AG04450 (cell line): ENCODE results near the gene SEC23IP. TPM values are rescaled to one million over a fixed set of nuclear protein-coding genes. Genes with fewer than 3 reads are reported as not detected.
A peak's percentile ranks its signal among the peaks of the same experiment; 100 is the strongest.

Experiments
- CTCF ChIA-PET: fragments of 300-600, 350-600 bp; formaldehyde crosslinking; extraction: SDS; loops from one replicate; lab custom pipeline; 2022; ENCODE audit warnings: antibody characterized with exemption, inconsistent platforms; lab: Charles Lee
- POLR2A ChIA-PET: fragments of 350-600 bp; formaldehyde crosslinking; extraction: SDS; loops from one replicate; lab custom pipeline; 2021; ENCODE audit warnings: antibody characterized with exemption, inconsistent platforms; lab: Yijun Ruan, JAX
- DNase-seq: peaks from one replicate; pipeline ENCODE4 v3.0.0-alpha.2; 2011; ENCODE audit warnings: low read depth, low spot score
- H3K27ac ChIP-seq: one replicate; pipeline ENCODE4 v1.5.1; 2012; ENCODE audit warnings: low read depth, low read length, control low read depth
- H3K27me3 ChIP-seq: one replicate; pipeline ENCODE4 v1.6.0; 2012; ENCODE audit warnings: low read length; ENCODE audit not compliant: control insufficient read depth, insufficient read depth
- H3K4me3 ChIP-seq: 2 replicates; pipeline ENCODE4 v1.5.1; 2011; ENCODE audit warnings: mild to moderate bottlenecking, low read depth, low read length, control low read depth
- H3K9me3 ChIP-seq: 2 replicates; pipeline ENCODE4 v1.5.1; 2012; ENCODE audit warnings: low read length; ENCODE audit not compliant: control insufficient read depth, insufficient read depth
- CTCF ChIP-seq: IDR thresholded peaks from 2 replicates; pipeline ENCODE4 v1.5.1; 2011; ENCODE audit warnings: low read depth, low read length, control low read depth, inconsistent platforms
- polyA plus RNA-seq: library from polyadenylated mRNA; depleted of rRNA; stranded (reverse); fragments of >200 nt; gene quantifications from 2 replicates; pipeline ENCODE4 v1.2.3, GENCODE V29; 2011

Gene SEC23IP
- polyA plus RNA-seq, 1 experiment, result 62.8 TPM

- H3K9me3 ChIP-seq, result no peaks in the 10 kb centered on the region
Measured at GRCh38 chr10:119852277-119852676, 40.3 kb upstream of the SEC23IP start.

GRCh38 chr10:119852822-119853221 lies 39.7 kb upstream of the SEC23IP start:
- Histone ChIP-seq H3K27ac (no peak overlapping the region), H3K4me3 (no peak overlapping the region), H3K27me3 (no peaks in the 10 kb centered on the region), H3K9me3 (no peaks in the 10 kb centered on the region)
- POLR2A ChIA-PET, result no interaction called here
- CTCF ChIA-PET, result interaction anchor here (0.5 to 1.7 kb wide), 2 partner anchors 34 to 102 kb away, joined by 5 to 7 read pairs; no protein-coding TSS in a partner anchor
- no peak for TF ChIP-seq CTCF
- no peak for DNase-seq

More at GRCh38 chr10:119852277-119852676, 40.3 kb upstream of the SEC23IP start:
- DNase-seq, result no peak
- H3K4me3 ChIP-seq, result no peak overlapping the region
- no peak overlapping the region for H3K27ac ChIP-seq
- ChIA-PET POLR2A (no interaction called here), CTCF (interaction anchor here (1.7 kb wide), 1 partner anchor 101 kb away, joined by 7 read pairs; no protein-coding TSS in a partner anchor)
- TF ChIP-seq CTCF, result no peak
- no peaks in the 10 kb centered on the region for H3K27me3 ChIP-seq

GRCh38 chr10:119853574-119853973 lies 39.0 kb upstream of the SEC23IP start:
- no peak for TF ChIP-seq CTCF
- H3K27me3 ChIP-seq, result no peaks in the 10 kb centered on the region
- POLR2A ChIA-PET, result no interaction called here
- H3K4me3 ChIP-seq, result no peak overlapping the region
- no peak for DNase-seq
- H3K27ac ChIP-seq, result no peak overlapping the region
- CTCF ChIA-PET, result interaction anchor here (1.7 kb wide), 1 partner anchor 103 kb away, joined by 7 read pairs; no protein-coding TSS in a partner anchor
- H3K9me3 ChIP-seq, result no peaks in the 10 kb centered on the region

GRCh38 chr10:119858063-119858462 lies 34.5 kb upstream of the SEC23IP start:
- Histone ChIP-seq H3K4me3 (no peak overlapping the region), H3K9me3 (no peaks in the 10 kb centered on the region), H3K27ac (no peak overlapping the region), H3K27me3 (no peaks in the 10 kb centered on the region)
- ChIA-PET CTCF (interaction anchor here (0.6 to 11.6 kb wide), 13 partner anchors 10 to 652 kb away, joined by 3 to 359 read pairs (median 16); partner anchors contain the start of genes INPP5F and MCMBP), POLR2A (interaction anchor here (0.7 kb wide), 1 partner anchor 63 kb away, joined by 3 read pairs; no protein-coding TSS in a partner anchor)
- DNase-seq, result no peak
- TF ChIP-seq CTCF, result no peak

- peak; percentile 56 for TF ChIP-seq CTCF
- Histone ChIP-seq H3K27ac (no peak overlapping the region), H3K27me3 (no peaks in the 10 kb centered on the region), H3K4me3 (no peak overlapping the region), H3K9me3 (no peaks in the 10 kb centered on the region)
- CTCF ChIA-PET, result interaction anchor here (0.5 to 11.6 kb wide), 65 partner anchors 8 to 382 kb away, joined by 3 to 359 read pairs (median 5); partner anchors contain the start of genes INPP5F and MCMBP
- no peak for DNase-seq
- POLR2A ChIA-PET, result no interaction called here
Measured at GRCh38 chr10:119859420-119860258, 32.9 kb upstream of the SEC23IP start.
